Neural cell (in vitro differentiated cells): ENCODE data around the gene ESPL1.

ENCODE experiments used
- CTCF ChIP-seq: fragments of 450-650 bp; IDR thresholded peaks from 2 replicates; pipeline ENCODE4 v1.5.1; 2014; ENCODE audit warnings: antibody characterized with exemption, mild to moderate bottlenecking, moderate library complexity; ENCODE audit not compliant: poor library complexity, severe bottlenecking
- EP300 ChIP-seq: fragments of 450-650 bp; conservative IDR thresholded peaks from 2 replicates; pipeline ENCODE4 v1.6.1; 2014; ENCODE audit warnings: antibody characterized with exemption, mild to moderate bottlenecking, moderate library complexity; ENCODE audit not compliant: poor library complexity, severe bottlenecking
- EZH2 ChIP-seq: fragments of 200-600, 300-800 bp; shearing (Covaris generic), sonication (generic); IDR thresholded peaks from 2 replicates; pipeline ENCODE4 v1.6.1; 2014; ENCODE audit warnings: antibody characterized with exemption, low read length, borderline replicate concordance, mild to moderate bottlenecking; ENCODE audit not compliant: insufficient read depth, poor library complexity, severe bottlenecking
- POLR2AphosphoS5 ChIP-seq: IDR thresholded peaks from 2 replicates; pipeline ENCODE4 v1.6.1; 2012
- RAD21 ChIP-seq: fragments of 450-650 bp; conservative IDR thresholded peaks from 2 replicates; pipeline ENCODE4 v1.6.1; 2014; ENCODE audit warnings: antibody characterized with exemption, mild to moderate bottlenecking, moderate library complexity
- REST ChIP-seq: IDR thresholded peaks from 2 replicates; pipeline ENCODE4 v1.6.1; 2012; ENCODE audit warnings: borderline replicate concordance
- TAF1 ChIP-seq: IDR thresholded peaks from 2 replicates; pipeline ENCODE4 v1.6.1; 2012; ENCODE audit warnings: low read depth

DNA sequence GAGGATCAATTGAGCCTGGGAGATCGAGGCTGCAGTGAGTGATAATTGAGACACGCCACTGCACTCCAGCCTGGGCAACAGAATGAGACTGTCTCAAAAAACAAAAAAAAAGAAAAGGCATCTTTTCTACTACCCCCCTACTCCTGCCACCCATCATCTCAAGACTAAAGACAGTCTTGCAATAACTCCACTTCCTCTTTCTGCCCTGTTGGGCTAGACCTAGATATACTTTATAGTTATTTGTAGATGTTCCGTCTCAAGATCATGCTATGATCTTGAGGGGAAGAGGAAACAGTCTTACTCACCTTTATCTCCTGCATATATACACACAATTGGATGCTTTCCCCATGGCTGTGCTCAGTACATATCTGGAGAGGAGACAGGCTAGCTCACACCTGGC, 12.1 kb upstream of the ESPL1 start:
- TF ChIP-seq EZH2 = no peak
- no peak for TF ChIP-seq CTCF
- no peak for TF ChIP-seq REST
- no peak for TF ChIP-seq POLR2AphosphoS5
- TF ChIP-seq EP300 = no peak
- TF ChIP-seq TAF1 = no peak
- no peak for TF ChIP-seq RAD21
